Tibial artery (tissue), 4 donors: ENCODE measurements around the gene BRAT1.
A peak's percentile ranks its signal among the peaks of the same experiment; 100 is the strongest.

ENCODE experiments used
- DNase-seq, 2 donors: peaks; one replicate each; pipeline ENCODE4 v3.0.0-alpha.2; 2019
- H3K27ac ChIP-seq, 2 donors: fragments of 200-600 bp; sonication (generic) in 1 of 2; 1 replicate in 1 of 2; 2 replicates in 1 of 2; pipeline ENCODE4 v1.5.1; 2018 to 2019; ENCODE audit warnings: mild to moderate bottlenecking in 1 of 2
- H3K27me3 ChIP-seq, 2 donors: fragments of 200-600 bp; sonication (generic) in 1 of 2; one replicate each; pipeline versions ENCODE4 v1.5.1 to v1.6.0; 2016 to 2019
- H3K36me3 ChIP-seq, 3 donors: fragments of 200-600 bp; sonication (generic) in 2 of 3; one replicate each; pipeline ENCODE4 v1.5.1; 2016 to 2019; ENCODE audit warnings: mild to moderate bottlenecking in 2 of 3
- H3K4me1 ChIP-seq, 4 donors: fragments of 200-600 bp; sonication (generic) in 2 of 4; 1 replicate in 3 of 4; 2 replicates in 1 of 4; pipeline ENCODE4 v1.5.1; 2016 to 2019
- H3K4me3 ChIP-seq, 2 donors: fragments of 200-600 bp; sonication (generic) in 1 of 2; 1 replicate in 1 of 2; 2 replicates in 1 of 2; pipeline ENCODE4 v1.5.1; 2018 to 2019; ENCODE audit warnings: mild to moderate bottlenecking in 2 of 2
- H3K9me3 ChIP-seq, 3 donors: fragments of 200-600 bp; sonication (generic) in 1 of 3; one replicate each; pipeline ENCODE4 v1.5.1; 2016 to 2019
- intact Hi-C: fragments of 100-400 bp; cut with DNase I; formaldehyde crosslinking; loops from one replicate; pipeline ENCODE4 v1.15.0; 2023; ENCODE audit warnings: low total_unique reads
- TF ChIP-seq, protein P1 (sequence below), 2 experiments: fragments of 200-600 bp in 1 of 2; fragments of 450-650 bp in 1 of 2; IDR thresholded peaks; one replicate each; pipeline ENCODE4 v1.5.1; 2017 to 2019; ENCODE audit warnings: antibody characterized with exemption in 2 of 2, mild to moderate bottlenecking in 1 of 2, moderate library complexity in 1 of 2

Gene BRAT1

DNA sequence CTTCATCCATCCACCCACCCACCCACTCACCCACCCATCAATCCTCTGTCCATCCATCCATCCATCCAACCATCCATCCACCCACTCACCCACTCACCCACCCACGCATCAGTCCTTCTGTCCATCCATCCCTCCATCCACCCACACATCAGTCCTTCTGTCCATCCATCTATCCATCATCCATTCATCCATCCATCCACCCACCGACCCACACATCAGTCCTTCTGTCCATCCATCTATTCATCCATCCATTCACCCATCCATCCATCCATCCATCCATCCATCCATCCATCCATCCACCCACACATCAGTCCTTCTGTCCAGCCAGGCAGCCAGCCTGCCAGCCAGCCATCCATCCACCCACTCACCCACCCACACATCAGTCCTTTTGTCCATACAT, 63.3 kb downstream of the BRAT1 start:
- no peak for DNase-seq
- H3K27ac ChIP-seq, result no peak overlapping the region
- no peaks in the 10 kb centered on the region for H3K36me3 ChIP-seq
- H3K9me3 ChIP-seq, result no peaks in the 10 kb centered on the region
- H3K27me3 ChIP-seq, result peaks cover 0 to 36% of the 10 kb centered on the region in 2 donors
- H3K4me3 ChIP-seq, result no peak overlapping the region
- intact Hi-C loops, result no loop called here
- H3K4me1 ChIP-seq, result peaks cover 6 to 34% (median 31%) of the 10 kb centered on the region in 4 donors
- TF ChIP-seq, protein P1, sequence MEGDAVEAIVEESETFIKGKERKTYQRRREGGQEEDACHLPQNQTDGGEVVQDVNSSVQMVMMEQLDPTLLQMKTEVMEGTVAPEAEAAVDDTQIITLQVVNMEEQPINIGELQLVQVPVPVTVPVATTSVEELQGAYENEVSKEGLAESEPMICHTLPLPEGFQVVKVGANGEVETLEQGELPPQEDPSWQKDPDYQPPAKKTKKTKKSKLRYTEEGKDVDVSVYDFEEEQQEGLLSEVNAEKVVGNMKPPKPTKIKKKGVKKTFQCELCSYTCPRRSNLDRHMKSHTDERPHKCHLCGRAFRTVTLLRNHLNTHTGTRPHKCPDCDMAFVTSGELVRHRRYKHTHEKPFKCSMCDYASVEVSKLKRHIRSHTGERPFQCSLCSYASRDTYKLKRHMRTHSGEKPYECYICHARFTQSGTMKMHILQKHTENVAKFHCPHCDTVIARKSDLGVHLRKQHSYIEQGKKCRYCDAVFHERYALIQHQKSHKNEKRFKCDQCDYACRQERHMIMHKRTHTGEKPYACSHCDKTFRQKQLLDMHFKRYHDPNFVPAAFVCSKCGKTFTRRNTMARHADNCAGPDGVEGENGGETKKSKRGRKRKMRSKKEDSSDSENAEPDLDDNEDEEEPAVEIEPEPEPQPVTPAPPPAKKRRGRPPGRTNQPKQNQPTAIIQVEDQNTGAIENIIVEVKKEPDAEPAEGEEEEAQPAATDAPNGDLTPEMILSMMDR (IDR thresholded peaks at IDR 0.05), result no peak

DNA sequence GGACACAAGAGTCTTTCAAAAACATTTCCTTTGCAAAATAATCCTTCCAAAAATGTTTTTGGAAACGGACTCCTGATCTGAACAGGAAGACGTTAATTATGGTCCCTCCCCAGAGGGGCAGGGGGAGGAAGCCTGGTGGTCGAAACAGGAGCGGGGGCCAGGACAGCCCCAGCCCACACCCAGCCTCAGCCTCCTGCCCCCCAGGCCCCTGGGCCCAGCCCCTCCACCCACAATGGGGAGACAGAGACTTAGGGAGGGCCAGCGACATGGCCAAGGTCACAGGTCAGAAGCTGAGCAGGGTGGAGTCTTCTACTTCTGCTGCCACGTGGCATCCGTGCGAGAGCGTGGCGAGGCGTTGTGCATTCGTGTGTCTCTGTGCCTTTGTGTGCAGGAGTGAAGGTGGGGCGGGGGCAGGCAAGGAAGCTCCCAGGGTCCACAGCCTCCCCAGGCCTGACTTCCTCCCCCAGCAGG, 65.1 kb downstream of the BRAT1 start:
- intact Hi-C loops, result no loop called here
- peaks cover 6 to 38% (median 32%) of the 10 kb centered on the region in 4 donors for H3K4me1 ChIP-seq
- TF ChIP-seq, protein P1 (IDR thresholded peaks at IDR 0.05), result no peak
- H3K27me3 ChIP-seq, result peaks cover 0 to 20% of the 10 kb centered on the region in 2 donors
- H3K36me3 ChIP-seq, result no peaks in the 10 kb centered on the region
- DNase-seq, result no peak
- peak overlapping the region; percentile 10 to 36 for H3K27ac ChIP-seq
- no peaks in the 10 kb centered on the region for H3K9me3 ChIP-seq
- H3K4me3 ChIP-seq, result no peak overlapping the region

GRCh38 chr7:2488681-2489080, 66.6 kb downstream of the BRAT1 start:
- H3K36me3 ChIP-seq, result no peaks in the 10 kb centered on the region
- H3K9me3 ChIP-seq, result no peaks in the 10 kb centered on the region
- H3K27ac ChIP-seq, result peak overlapping the region; percentile 70 to 84
- H3K4me3 ChIP-seq, result peak overlapping the region in 1 of 2 donors; percentile 24
- intact Hi-C loops, result loop anchor here (5.0 kb wide), 1 partner anchor 69 kb away; the partner anchor contains the start of genes BRAT1 and IQCE
- TF ChIP-seq, protein P1 (IDR thresholded peaks at IDR 0.05), result no peak
- DNase-seq, result no peak
- peaks cover 6 to 38% (median 30%) of the 10 kb centered on the region in 4 donors for H3K4me1 ChIP-seq
- H3K27me3 ChIP-seq, result peaks cover 0 to 6% of the 10 kb centered on the region in 2 donors

DNA sequence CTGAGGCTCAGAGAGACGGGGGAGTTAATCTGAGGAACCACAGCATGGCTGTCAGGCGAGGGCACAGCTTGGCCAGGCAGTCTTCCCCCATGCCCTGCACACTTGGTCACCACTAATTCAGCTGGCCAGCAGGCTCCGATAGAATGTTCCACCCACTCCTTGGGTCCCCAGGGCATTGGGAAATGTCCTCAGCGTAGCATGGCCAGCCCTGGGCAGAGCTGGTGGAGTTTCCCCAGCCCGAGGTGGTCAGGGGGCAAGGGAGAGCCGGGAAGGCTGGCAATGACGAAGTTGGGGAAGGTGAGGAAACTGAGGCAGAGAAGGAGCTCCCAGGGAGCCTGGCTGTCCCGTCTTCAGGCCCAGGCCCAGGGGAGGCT, 67.1 kb downstream of the BRAT1 start:
- TF ChIP-seq, protein P1 (IDR thresholded peaks at IDR 0.05), result no peak
- H3K27ac ChIP-seq, result peak overlapping the region; percentile 70 to 84
- peak overlapping the region; percentile 24 to 25 for H3K4me3 ChIP-seq
- DNase-seq, result peak; percentile 89 to 96
- no peaks in the 10 kb centered on the region for H3K36me3 ChIP-seq
- intact Hi-C loops, result loop anchor here (5.0 kb wide), 1 partner anchor 69 kb away; the partner anchor contains the start of genes BRAT1 and IQCE
- peaks cover 6 to 38% (median 30%) of the 10 kb centered on the region in 4 donors for H3K4me1 ChIP-seq
- H3K9me3 ChIP-seq, result peaks cover 0 to 2% (median 0%) of the 10 kb centered on the region in 3 donors
- H3K27me3 ChIP-seq, result peaks cover 0 to 2% of the 10 kb centered on the region in 2 donors
